Tongue (tissue), 2 donors: ENCODE data around the gene TSPO. TPM values are rescaled to one million over a fixed set of nuclear protein-coding genes. Genes with fewer than 3 reads are reported as not detected.
A peak's percentile ranks its signal among the peaks of the same experiment; 100 is the strongest.

Experiments
- DNase-seq: peaks from one replicate; pipeline ENCODE4 v3.0.0-alpha.2; 2015
- total RNA-seq: library from RNA; depleted of rRNA; stranded (reverse); fragments of >200 nt; gene quantifications from one replicate; pipeline ENCODE4 v1.2.3, GENCODE V29; 2014

TSPO gene
- total RNA-seq, 1 donor from 2014 or later: 179 TPM

GRCh38 chr22:43179146-43179910, 28.0 kb downstream of the TSPO start:
- no peak for DNase-seq

DNA sequence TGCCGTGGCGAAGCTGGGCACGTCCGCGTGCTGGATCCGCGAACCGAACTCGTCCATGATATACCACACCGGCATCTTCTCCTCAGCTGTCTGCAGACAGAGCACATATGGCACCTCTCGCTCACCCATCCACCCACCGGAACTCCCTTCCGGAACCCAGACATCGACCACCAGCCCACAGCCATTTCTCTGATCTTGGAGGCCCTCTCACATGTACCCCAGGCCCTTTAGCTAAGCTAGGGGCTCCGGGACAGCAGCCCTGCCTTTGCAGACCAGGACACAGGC, 28.5 kb downstream of the TSPO start:
- no peak for DNase-seq

- no peak for DNase-seq
Observed at GRCh38 chr22:43180670-43181069, 29.3 kb downstream of the TSPO start.

- no peak for DNase-seq
Observed at GRCh38 chr22:43181321-43182076, 30.1 kb downstream of the TSPO start.

DNA sequence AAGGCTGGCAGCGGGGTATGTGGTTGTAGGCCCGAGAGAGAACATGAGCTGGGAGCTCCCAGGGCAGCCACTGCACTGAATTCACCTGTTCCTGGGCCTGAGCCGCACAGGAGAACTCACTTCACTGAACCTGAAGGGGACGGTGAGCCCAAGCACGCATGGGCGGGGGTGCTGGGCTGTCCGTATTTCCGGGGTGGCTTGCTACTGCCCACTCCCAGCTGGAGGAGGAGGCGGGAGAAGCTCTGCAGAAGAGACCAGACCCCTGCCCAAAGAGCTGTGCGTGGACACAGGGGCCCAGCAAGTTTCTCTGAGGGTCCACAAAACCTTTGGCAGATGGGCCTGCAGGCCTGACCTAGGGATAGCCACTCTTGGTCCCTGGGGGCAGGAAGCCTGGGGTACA, 30.8 kb downstream of the TSPO start:
- no peak for DNase-seq

DNA sequence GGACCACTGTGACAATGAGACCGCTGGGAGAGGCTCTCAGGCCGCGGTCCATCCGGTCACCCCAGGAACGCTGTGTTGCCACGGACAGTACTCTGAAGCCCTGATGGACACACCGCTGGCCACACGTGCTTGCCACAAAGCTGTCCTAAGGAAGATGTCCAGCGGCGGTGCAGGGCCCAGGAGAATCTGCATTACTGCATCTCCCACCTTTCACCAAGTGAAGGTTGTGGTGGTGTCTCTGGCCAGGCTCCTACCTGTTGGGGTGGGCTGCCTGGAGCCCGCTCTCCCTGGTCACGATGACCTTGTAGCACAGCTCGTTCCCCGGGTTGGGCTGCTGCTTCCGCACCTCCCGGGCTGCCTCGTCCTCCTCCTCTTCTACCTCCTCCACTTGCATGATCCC, 31.4 kb downstream of the TSPO start:
- DNase-seq: no peak

DNA sequence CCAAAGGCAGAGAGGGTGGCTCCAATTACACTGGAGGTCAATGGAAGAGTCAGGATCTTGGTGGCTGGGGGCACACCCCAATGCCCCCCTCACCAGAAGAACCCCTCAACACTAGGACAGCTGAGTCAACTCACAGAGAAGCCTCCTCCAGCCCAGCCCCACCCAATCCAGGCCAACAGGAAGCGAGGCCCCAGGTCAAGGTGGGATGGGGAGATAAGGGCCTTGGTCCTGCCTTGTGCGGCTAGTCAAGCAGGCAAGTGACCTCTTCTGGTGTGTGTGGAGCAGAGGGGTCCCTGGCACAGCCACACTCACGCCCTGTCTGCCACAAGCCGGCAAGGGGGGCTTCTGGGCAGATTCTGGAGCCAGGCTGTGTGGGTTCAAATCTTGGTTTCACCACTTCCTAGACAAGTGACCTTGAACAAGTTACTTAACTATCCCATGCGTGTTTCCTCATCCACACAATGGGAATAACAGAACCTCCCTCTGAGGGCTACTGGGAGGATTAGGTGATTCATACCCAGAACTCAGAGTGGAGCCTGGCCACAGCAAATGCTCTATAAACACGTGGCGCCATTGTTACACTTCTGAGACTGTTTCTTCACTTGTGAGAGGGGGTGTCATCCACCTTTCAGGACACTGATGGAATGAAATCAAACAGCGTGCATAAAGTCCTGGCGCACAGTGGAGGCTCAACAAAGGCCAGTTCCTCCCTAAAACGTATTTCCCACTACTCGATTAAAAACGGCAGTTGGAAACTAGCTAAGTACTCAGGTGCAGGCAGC, 32.3 kb downstream of the TSPO start:
- DNase-seq: no peak

DNA sequence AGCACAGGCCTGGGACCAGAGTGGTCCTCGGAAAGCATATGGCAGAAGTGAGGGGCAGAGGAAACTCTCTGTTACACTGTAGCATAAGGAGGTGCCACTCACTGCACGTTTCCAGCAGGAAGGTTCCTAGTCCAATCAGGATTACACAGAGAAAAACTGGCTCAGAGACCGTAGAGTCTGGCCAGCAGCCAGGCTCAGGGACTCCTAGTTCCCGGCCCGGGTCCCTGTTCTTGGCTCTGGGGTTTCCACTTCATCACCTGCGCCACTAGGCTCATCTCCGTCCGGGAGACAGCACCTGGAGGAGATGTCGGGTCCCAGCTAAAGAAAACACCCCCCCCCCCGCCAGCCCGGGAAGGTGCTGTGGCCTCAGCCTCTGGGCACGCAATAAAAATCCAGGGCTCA, 34.5 kb downstream of the TSPO start:
- peak; percentile 70 for DNase-seq

GRCh38 chr22:43186272-43187170, 35.2 kb downstream of the TSPO start, which contains the start of gene TTLL12:
TTLL12 (minus strand) TSS chr22:43187134; CDS start chr22:43187069, 65 bp downstream.
- DNase-seq: peak; percentile 79

DNA sequence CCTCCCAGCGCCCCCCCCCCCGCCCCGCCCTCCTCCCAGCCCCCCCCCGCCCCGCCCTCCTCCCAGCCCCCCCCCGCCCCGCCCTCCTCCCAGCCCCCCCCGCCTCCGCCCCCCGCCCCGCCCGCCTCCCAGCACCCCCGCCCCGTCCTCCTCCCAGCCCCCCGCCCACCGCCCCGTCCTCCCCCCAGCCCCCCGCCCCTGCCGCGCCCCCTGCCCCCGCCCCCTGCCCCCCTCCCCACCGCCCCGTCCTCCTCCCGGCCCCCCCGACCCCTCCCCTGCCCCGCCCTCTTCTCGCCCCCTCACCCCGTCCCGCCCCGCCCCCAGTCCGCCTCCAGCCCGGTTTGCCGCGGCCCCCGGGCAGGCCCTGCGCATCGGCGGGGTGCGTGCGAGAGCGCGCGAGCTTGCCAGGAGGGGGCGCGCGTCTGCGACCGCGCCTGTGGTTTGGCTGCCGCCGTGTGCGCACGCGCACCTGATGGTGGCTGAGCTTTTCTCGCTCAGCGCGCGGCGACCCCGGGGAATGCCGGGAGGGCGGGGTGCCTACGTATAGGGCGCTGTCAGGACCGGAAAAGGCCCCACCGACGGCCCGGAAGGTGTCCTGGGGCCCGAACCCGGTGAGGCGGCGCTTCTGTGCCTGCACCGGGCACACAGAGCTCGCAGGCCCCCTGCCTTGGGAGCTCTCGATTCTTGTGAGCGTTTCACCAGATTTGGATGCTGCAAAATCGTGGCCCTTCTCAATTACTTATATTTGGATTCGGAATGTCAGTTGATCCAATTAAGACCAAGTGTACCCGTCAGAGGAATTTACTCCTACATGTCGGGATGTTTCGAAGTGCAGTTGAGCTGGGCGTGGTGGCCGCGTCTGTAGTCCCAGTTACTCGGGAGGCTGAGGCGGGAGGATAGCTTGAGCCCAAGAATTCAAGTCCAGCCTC, 36.1 kb downstream of the TSPO start:
- DNase-seq: peak; percentile 98

- DNase-seq: no peak
Observed at GRCh38 chr22:43188829-43189545, 37.6 kb downstream of the TSPO start.

DNA sequence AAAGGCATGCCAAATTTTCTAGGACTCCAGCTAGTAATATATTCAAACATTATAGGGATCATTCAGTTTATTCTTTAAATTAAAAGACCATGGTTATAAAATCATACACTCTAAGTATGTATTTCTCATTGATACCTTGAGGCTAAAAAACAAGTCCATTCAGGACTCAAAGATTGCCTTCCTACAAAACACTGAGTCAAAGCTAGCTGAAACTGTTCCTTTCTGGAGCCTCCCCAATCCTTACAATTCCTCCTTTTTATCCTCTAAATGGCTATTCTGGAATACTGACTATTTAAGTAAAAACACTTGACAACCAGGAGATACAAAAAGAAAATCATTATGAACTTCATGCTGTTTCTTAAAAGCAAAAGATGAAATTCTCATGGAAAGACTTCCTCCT, 40.5 kb downstream of the TSPO start:
- no peak for DNase-seq

DNA sequence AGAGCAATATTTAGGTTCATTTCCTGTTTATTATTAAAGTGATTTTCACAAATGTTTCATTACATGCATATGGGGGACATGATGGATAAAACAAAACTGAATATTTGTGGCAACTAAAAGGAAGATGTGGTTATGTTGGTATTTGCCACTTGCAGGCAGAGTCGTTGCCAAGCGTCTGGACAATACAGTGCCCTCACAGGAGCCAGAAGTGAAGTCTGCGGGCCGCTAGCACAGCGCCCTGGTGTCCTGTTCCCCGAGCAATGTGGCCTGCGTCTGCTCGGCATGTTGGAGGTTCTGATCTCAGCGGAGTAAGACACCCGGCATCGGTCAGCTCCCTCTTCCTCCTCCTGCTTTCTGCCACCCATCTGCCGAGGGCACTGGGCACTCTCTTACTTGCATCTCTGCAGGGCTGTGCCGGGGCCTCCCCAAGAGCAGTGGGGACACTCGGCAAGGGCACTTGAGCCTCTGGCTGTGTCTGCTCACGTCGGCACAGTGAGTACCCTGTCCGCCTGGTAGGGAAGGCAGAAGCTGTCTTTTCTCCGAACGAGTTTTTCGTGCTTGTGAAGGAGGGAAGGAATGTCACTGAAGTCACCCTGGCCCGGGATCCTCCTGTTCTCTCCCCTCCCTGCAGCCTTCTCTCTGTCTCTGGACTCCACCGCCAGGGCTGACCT, 46.0 kb downstream of the TSPO start:
- DNase-seq: no peak

- DNase-seq: no peak
Observed at GRCh38 chr22:43198126-43198525, 46.8 kb downstream of the TSPO start.

GRCh38 chr22:43198936-43199335, 47.6 kb downstream of the TSPO start:
- DNase-seq: no peak

DNA sequence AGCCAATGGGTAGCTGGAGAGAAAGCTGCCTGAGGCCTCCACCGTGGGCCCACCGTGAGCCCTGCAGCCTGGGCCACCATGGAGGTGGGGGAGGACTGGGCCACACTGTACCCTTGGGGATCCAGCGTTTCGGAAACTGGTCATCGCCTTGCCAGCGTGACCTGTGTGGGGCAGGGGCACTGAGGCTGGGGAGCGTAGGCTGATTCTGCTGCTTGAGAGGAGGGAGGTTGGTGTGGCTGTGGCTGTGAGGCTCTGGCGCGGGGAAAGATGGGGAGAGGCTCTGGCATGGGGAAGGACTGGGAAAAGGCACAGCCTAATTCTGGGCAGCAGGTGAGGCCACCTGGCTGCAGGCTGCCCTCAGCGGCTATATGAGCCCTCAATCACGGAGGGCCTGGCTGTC, 48.2 kb downstream of the TSPO start:
- no peak for DNase-seq

DNA sequence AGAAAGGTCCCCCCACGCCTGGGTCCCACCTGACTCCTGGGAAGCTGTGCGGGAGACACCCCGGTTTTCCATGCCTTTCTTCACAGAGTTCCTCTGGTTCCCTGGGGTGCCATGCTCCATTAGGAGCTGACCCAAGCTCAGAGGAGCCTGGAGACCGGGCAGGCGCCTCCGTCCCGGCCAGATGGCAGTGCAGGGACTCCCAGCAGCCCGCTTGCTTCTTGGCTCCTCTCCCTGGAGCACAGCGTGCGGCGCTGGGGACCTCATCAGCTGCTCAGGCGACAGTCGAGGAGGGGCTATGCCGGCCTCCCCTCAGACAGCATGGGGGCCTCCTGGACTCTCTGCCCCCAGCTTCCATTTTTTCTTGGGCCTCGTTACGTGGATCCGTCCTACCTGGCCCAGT, 48.7 kb downstream of the TSPO start:
- no peak for DNase-seq

DNA sequence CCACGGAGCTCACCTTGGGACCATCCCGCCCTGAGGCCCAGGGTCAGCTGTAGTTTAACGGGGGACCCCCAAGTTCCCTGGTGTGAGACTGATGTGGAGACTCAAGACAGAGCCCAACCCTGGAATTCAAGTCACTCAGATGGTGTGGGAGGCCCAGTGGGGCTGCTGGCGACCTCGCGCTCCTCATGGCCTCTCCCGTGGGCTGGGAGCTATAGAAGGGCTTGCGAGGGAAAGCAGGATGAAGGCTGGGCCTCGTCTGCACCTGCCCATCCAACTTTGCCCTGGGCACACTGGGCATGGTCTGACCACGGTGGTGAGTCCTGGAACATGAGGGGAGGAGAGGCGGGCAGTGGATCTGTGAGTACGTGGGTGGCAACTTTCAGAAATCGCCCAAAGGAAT, 49.2 kb downstream of the TSPO start:
- no peak for DNase-seq

DNA sequence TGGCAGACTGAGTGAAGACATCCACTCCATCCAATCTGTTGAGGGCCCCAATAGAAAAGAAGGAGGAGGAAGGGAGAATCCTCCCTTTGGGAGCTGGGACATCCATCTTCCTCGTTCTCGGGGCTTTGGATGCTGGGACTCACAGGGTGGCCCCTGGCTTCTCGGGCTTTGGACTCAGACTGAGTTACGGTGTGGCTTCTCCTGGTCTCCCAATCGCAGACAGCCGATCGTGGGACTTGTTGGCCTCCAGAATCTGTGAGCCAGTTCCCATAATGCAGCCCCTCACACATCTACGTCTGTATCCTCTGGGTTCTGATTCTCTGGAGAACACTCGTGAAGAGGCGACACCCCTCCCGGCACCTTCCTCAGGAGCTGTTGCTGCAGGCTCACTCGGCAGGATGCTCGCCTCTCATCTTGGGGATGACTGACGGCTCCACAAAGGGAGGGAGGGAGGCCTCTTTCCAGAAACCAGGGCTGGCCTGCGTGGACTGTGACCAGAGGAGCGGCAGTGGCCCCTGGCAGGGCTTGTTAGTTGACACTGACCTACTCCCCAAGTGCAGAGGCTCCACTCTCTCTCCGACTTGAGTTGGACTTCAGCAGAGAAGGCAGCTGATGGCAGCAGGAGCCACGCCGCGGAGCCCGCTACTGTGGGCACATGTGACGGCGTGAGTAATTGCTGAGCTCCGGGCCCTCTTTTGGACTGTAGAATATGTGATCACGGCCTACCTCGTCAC, 50.3 kb downstream of the TSPO start:
- no peak for DNase-seq
